NCI-H2196 treated with DMSO at 0.1 percent for 48 hours (cell line): Measurements from ENCODE around the gene ERC1.

Experiments used
- DNase-seq: peaks from one replicate; lab custom pipeline; 2025; ENCODE audit not compliant: unreplicated experiment; lab: John Stamatoyannopoulos, UW

Gene ERC1

DNA sequence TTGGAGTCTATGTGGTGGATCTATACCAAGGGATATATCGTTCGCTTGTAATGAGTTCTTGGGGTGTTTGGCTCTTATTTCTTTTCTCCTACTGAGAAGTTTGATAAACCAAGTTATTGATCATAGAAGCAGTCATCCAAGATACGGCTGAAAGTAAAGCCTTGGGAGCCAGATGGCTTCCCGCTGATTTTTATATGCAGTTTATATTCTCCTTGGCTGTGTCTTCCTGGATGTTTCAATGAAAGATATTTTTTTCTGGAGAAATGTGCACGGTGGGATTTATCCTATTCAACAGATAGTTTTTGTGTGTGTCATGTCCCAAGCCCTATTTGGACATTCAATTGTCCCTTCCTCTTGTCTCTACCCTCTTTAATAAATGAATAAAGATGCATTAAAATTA, 289.0 kb downstream of the ERC1 start:
- DNase-seq, result no peak

- DNase-seq, result no peak
Observed at GRCh38 chr12:1281683-1282366, 290.8 kb downstream of the ERC1 start.

DNA sequence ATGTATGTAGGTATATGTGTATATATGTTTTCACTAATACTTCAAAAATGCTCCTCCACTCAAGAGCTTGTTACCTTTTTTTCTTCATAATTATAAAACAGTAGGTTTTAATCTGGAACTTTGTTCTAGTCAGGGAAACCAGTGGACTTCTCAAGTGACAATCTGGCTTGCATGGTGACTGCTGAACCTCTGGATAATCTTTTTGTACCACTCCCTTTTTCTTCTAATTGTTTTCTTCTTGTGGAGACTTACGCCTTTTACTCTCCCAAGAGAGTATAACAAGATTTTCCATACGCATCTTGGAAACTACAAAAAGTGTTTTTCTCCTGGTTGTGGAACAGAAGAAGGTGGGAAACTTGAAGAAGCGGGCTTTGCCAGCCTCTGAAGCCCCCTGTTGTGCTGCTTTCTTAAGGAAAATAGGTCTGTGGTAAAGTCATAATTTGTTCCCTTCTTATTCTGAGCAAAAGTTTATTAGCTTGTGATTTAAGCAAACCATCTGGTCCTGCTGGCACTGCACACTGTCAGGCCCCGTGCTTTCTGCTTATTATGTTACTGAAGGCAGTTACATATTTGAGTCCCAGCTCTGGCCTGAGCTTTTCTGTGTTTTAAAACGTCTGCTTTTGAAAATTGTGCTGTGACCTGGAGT, 291.8 kb downstream of the ERC1 start:
- no peak for DNase-seq

DNA sequence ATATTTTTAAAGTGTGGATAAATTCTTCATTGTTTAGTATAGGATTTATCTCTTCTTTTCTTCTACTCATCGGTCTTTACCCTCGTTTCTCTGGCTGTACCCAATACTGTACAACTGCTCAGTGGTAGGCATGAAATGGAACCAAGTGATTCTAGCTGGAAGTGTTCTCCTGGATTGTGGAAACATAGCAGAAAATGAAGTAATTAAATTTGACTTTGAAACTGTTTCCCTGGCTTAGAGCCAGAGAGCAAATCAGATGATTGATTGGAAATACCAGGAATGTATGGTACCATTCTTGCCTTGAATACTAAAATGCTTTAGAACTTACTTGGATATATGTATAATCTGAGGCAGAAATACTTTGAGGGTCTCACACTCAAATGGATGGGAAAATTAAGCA, 292.3 kb downstream of the ERC1 start:
- no peak for DNase-seq

- no peak for DNase-seq
Observed at GRCh38 chr12:1284611-1285010, 293.6 kb downstream of the ERC1 start.

DNA sequence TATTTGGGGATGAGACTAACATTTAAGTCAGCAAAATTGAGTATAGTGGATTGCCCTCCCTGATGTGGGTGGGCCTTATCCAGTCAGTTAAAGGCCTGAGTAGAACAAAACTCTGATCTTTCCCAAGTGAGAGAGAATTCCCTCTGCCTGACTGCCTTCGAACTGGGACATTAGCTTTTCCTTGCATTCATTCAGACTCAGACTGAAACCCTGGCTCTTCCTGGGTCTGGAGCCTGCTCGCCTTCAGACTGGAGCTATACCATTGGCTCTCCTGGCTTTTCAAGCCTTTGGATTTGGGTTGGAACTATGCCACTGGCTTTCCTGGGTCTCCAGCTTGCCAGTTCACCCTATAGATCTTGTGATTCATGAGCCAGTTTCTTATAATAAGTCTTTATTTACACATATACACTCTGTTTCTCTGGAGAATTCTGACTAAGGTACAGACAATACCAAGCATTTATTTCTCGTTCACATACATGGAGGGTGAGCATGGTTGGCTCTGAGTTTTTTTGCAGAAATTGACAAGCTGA, 296.5 kb downstream of the ERC1 start:
- no peak for DNase-seq

- no peak for DNase-seq
Observed at GRCh38 chr12:1288333-1288732, 297.3 kb downstream of the ERC1 start.

GRCh38 chr12:1289371-1290155, 298.5 kb downstream of the ERC1 start:
- DNase-seq, result no peak

- no peak for DNase-seq
Observed at GRCh38 chr12:1290716-1291115, 299.7 kb downstream of the ERC1 start.

GRCh38 chr12:1291601-1292332, 300.7 kb downstream of the ERC1 start:
- no peak for DNase-seq

GRCh38 chr12:1293901-1294300, 302.9 kb downstream of the ERC1 start:
- DNase-seq, result no peak

DNA sequence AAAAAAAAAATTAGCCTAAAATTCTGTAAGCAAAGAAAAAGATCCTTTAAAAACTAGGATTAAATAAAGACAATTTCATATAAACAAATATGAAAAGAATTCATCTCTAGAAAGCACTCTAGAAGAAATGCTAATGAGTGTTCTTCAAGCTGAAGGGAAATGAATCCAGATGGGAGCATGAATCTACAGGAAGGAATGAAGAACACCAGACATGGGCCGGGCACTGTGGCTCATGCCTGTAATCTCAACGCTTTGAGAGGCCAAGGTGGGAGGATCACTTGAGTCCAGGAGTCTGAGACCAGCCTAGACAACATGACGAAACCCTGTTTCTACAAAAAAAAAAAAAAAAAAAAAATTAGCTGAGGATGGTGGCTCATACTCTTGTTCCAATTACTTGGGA, 306.2 kb downstream of the ERC1 start:
- no peak for DNase-seq

DNA sequence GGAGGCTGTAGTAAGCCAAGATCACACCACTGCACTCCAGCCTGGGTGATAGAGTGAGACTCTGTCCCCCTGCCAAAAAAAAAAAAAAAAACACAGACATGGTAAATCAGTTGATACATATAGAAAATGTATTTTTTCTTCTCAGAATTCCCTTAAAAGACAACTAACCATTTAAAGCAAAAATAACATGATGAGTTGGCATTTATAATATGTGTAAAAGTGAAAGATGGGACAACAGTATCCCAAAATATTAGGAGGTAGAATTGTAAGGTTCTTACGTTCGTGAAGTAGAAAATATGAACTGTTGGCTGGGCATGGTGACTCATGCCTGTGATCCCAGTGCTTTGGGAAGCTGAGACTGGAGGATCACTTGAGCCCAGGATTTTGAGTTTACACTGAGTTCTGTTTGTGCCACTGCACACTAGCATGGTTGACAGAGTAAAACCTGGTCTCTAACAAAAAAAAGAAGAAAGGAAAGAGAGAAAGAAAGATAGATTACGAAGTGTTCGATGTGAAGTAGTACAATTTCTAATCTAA, 306.7 kb downstream of the ERC1 start:
- no peak for DNase-seq

DNA sequence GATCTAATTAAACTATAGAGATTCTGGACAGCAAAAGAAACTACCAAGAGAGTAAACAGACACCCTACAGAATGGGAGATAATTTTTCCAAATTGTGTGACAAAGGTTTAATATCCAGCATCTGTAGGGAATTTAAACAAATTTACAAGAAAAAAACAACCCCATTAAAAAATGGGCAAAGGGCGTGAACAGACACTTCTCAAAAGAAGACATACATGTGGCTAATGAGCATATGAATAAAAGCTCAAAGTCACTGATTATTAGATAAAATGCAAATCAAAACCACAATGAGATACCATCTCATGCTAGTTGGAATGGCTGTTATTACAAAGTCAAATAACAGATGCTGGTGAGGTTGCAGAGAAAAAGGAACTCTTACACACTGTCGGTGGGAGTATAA, 309.4 kb downstream of the ERC1 start:
- DNase-seq, result no peak

DNA sequence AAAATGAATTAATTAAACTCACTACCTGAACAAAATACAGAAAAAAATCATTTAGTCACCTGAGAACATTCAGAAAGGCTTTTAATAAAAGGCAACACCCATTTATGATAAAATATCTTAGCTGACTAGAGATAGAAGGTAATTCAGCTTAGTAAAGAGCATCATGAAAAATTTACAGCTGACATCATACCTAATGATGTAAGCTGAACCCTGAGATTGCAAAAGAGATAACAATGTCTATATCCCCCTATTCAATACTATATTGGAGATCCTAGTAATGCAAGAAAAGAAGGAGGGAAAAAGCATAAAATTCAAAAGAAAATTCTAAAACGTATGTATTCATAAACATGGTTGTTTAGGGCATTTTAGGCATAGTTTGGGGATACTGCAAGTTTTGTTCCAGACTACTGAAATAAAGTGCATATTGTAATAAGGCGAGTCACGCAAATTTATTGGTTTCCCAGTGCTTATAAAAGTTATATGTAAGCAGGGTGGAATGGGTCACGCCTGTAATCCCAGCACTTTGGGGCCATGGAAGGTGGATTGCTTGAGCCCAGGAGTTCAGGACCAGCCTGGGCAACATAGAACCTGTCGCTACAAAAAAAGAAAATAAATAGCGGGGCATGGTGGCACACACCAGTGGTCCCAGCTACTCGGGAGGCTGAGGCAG, 311.3 kb downstream of the ERC1 start:
- no peak for DNase-seq

DNA sequence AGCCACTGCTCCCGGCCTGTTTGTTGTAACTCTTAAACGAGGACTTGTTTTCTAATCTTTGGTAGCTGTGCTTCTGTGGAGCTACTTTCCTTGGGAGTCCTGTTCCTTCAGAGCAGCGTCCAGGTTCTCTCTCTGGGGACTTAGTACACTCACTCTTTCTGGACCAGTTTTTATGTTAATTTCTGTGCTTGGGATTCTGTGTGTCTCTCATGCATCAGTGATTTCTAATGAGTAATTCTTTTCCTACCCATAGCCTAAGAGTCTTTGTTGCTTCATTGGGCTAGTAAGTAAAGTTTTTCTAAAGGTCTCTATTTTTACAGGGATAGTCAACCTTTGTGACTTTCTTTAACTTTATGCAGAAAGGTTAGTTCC, 314.0 kb downstream of the ERC1 start:
- no peak for DNase-seq

DNA sequence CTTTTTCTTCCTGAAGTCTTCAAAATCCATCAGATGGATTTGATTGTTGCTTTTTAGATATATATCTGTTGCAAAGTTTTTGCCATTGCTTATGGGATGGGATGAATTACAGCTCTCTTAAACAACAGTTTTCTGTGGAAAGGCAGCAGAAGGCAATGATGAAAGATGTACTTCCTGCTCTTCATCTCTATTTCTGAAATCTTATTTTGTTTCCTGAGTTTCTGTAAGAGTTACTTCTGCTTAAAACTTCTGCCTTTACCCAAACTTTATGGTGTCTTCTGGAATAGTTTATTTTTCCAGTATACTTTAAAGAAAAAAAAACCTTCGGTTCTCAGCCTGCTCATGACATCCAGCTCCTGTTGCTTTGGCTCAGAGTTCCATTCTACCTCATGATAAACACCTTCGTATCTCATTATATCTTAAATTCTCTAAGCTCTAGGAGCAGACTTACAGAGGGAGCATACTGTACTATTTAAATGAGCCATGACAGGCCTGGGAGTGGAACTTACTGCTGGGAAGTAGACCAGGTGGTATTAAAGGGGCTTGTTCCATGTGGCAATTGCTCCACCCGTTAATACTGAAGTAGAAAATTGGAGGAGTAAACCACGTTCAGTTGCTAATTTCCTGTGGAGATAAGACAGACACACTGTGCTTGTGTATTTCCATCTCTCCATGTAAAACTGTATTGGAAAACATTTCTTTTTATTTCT, 314.9 kb downstream of the ERC1 start:
- no peak for DNase-seq

DNA sequence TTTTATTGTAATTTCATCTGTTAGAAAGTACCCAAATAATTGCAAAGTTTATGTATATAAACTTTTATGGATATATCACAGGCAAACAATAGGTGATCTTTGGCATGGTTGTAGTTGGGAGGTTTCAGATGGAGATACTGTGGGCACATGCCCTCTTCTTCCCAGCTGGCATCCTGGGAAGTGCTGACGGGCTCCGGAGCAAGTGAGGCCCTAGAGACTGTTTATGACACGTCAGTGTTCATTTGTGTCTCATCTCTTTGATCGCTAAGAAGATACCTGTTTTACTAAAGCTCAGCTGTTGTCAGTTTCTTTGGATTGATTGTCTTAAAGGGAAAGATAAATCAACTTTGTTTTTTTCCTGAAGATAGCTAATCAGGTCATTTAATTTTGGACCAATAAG, 315.8 kb downstream of the ERC1 start:
- DNase-seq, result no peak

GRCh38 chr12:1307796-1308195, 316.8 kb downstream of the ERC1 start:
- DNase-seq, result no peak

- DNase-seq, result no peak
Observed at GRCh38 chr12:1309613-1310012, 318.6 kb downstream of the ERC1 start.
